Ishikawa (cell line): ENCODE data around the gene BAD.

ENCODE experiments used
- CEBPB ChIP-seq: IDR thresholded peaks from 2 replicates; pipeline ENCODE4 v1.6.1; 2012
- CREB1 ChIP-seq: IDR thresholded peaks from 2 replicates; pipeline ENCODE4 v1.6.1; 2012; ENCODE audit warnings: low read depth
- EGR1 ChIP-seq: IDR thresholded peaks from 2 replicates; pipeline ENCODE4 v1.6.1; 2012
- EP300 ChIP-seq: IDR thresholded peaks from 2 replicates; pipeline ENCODE4 v1.6.1; 2012; ENCODE audit warnings: borderline replicate concordance
- FOXM1 ChIP-seq: IDR thresholded peaks from 2 replicates; pipeline ENCODE4 v1.6.1; 2012; ENCODE audit warnings: low read depth, borderline replicate concordance
- NFIC ChIP-seq: IDR thresholded peaks from 2 replicates; pipeline ENCODE4 v1.6.1; 2012
- RAD21 ChIP-seq: IDR thresholded peaks from 2 replicates; pipeline ENCODE4 v1.6.1; 2012; ENCODE audit warnings: low read depth
- TAF1 ChIP-seq: IDR thresholded peaks from 2 replicates; pipeline ENCODE4 v1.6.1; 2012; ENCODE audit warnings: low read depth, mild to moderate bottlenecking
- TCF12 ChIP-seq: IDR thresholded peaks from 2 replicates; pipeline ENCODE4 v1.6.1; 2012; ENCODE audit warnings: low read depth
- TEAD4 ChIP-seq: IDR thresholded peaks from 2 replicates; pipeline ENCODE4 v1.6.1; 2012
- USF1 ChIP-seq: IDR thresholded peaks from 2 replicates; pipeline ENCODE4 v1.6.1; 2012
- YY1 ChIP-seq: IDR thresholded peaks from 2 replicates; pipeline ENCODE4 v1.6.1; 2012; ENCODE audit warnings: low read depth
- ZBTB7A ChIP-seq: IDR thresholded peaks from 2 replicates; pipeline ENCODE4 v1.6.1; 2012; ENCODE audit warnings: low read depth
- TF ChIP-seq, protein P1 (sequence below): IDR thresholded peaks from 2 replicates; pipeline ENCODE4 v1.6.1; 2012
- TF ChIP-seq, protein P2 (sequence below): IDR thresholded peaks from 2 replicates; pipeline ENCODE4 v1.6.1; 2012; ENCODE audit warnings: low read depth, mild to moderate bottlenecking

Gene BAD

GRCh38 chr11:64317325-64317960 is 33.0 kb upstream of the BAD start, which contains the start of gene TRMT112:
Gene TRMT112, minus strand, starts transcription at chr11:64317559. Its CDS starts 33 bp downstream, at chr11:64317526.
- TF ChIP-seq RAD21 (no peak), FOXM1 (no peak), NFIC (no peak), ZBTB7A (0 out of 2 replicates have a peak, but pooled peaks have one; percentile 58), CREB1 (peak; percentile 82), TCF12 (no peak), EGR1 (0 out of 2 replicates have a peak, but pooled peaks have one; percentile 5), USF1 (peak; percentile 89), TEAD4 (peak; percentile 58), CEBPB (no peak), EP300 (peak; percentile 4; the same call in 1 of the 2 replicates), TAF1 (peak; percentile 88), YY1 (peak; percentile 69; the same call in 1 of the 2 replicates)
- TF ChIP-seq, protein P1, sequence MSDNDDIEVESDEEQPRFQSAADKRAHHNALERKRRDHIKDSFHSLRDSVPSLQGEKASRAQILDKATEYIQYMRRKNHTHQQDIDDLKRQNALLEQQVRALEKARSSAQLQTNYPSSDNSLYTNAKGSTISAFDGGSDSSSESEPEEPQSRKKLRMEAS, result peak; percentile 56; the same call in 1 of the 2 replicates
- TF ChIP-seq, protein P2, sequence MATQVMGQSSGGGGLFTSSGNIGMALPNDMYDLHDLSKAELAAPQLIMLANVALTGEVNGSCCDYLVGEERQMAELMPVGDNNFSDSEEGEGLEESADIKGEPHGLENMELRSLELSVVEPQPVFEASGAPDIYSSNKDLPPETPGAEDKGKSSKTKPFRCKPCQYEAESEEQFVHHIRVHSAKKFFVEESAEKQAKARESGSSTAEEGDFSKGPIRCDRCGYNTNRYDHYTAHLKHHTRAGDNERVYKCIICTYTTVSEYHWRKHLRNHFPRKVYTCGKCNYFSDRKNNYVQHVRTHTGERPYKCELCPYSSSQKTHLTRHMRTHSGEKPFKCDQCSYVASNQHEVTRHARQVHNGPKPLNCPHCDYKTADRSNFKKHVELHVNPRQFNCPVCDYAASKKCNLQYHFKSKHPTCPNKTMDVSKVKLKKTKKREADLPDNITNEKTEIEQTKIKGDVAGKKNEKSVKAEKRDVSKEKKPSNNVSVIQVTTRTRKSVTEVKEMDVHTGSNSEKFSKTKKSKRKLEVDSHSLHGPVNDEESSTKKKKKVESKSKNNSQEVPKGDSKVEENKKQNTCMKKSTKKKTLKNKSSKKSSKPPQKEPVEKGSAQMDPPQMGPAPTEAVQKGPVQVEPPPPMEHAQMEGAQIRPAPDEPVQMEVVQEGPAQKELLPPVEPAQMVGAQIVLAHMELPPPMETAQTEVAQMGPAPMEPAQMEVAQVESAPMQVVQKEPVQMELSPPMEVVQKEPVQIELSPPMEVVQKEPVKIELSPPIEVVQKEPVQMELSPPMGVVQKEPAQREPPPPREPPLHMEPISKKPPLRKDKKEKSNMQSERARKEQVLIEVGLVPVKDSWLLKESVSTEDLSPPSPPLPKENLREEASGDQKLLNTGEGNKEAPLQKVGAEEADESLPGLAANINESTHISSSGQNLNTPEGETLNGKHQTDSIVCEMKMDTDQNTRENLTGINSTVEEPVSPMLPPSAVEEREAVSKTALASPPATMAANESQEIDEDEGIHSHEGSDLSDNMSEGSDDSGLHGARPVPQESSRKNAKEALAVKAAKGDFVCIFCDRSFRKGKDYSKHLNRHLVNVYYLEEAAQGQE, result no peak

GRCh38 chr11:64316672-64317324 is 32.3 kb upstream of the BAD start:
- TF ChIP-seq YY1 (no peak), TAF1 (no peak), TCF12 (no peak), USF1 (no peak), RAD21 (0 out of 2 replicates have a peak, but pooled peaks have one; percentile 19), TEAD4 (no peak; the same call in 1 of the 2 replicates)

DNA sequence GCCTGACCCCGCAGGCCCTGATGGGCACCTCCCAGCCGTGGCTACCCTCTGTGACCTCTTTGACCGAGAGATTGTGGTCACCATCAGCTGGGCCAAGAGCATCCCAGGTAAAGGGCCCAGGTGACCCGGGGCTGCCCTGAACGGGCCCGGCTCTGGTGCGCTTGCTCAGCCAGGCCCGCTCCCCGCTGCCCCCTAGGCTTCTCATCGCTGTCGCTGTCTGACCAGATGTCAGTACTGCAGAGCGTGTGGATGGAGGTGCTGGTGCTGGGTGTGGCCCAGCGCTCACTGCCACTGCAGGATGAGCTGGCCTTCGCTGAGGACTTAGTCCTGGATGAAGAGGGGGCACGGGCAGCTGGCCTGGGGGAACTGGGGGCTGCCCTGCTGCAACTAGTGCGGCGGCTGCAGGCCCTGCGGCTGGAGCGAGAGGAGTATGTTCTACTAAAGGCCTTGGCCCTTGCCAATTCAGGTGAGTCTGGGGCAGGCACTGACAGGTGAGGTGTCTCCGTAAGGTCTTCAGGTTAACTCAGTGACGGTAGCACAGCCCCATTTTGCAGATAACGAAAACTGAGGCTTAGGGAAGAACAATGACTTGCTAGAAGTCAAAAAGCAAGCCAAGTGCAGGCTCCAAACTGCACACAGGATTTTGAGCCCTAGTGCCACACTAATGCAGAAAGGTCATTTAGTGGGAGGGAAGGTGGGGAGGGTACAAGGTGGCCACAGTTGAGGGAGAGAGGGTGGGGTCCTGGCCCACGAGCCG is 30.5 kb upstream of the BAD start:
- no peak for TF ChIP-seq ZBTB7A
- TF ChIP-seq TCF12, result no peak
- no peak for TF ChIP-seq EGR1
- TF ChIP-seq RAD21, result no peak
- no peak for TF ChIP-seq YY1
- TF ChIP-seq CREB1, result no peak
- no peak for TF ChIP-seq FOXM1
- TF ChIP-seq, protein P2, result no peak
- TF ChIP-seq CEBPB, result no peak
- no peak for TF ChIP-seq NFIC
- TF ChIP-seq EP300, result no peak
- TF ChIP-seq, protein P1, result no peak
- no peak for TF ChIP-seq TAF1
- no peak for TF ChIP-seq USF1
- no peak for TF ChIP-seq TEAD4

DNA sequence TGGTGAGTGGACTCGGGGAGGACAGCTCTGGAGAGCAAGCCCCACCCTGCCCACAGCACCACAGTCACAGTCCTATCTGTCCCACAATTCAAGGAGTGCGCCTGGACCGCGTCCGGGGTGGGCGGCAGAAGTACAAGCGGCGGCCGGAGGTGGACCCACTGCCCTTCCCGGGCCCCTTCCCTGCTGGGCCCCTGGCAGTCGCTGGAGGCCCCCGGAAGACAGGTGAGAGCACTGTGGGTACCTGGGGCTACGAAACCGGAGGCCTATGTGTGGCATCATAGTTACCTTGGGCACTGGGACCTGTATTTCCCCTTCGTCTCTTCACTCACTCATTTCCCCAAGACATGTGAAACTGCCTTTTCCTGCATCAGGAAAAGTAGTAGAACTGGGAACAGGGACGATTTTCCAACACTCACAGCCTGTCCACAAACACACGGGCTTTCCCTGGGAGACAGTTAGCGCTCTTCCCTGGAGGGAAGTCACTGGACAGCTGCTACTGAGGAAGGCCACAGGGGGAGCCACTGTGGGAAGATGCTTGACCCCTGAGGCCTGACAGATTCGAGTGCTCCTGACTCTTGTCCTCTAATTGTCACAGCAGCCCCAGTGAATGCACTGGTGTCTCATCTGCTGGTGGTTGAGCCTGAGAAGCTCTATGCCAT is 29.8 kb upstream of the BAD start:
- TF ChIP-seq EP300 (no peak), CEBPB (no peak), FOXM1 (no peak)
